ENCODE measurements around the gene CDIP1.

DNA sequence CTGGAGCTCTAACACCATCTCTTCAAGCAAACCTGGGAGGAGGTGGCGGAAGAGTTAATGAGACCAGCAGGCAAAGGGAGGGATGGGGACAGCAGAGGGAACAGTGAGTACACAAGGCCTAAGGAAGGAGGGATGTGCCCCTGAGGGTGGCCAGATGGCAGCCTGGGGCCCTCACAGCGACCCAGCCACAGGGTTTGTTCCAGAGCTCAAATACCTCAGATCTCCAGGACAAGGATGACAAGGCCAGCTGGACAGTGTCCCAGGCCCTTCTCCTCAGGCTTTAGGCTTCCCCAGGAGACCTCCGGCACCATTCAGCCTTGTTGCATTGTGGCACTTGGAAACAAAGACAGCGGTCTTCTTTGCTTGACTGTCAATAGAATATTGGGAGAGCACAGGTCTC is 14.9 kb downstream of the CDIP1 start:
- no peak for TF ChIP-seq POLR2A (IDR thresholded peaks at IDR 0.05)
- TF ChIP-seq CTCF (IDR thresholded peaks at IDR 0.05): no peak
- no peak for TF ChIP-seq EP300 (IDR thresholded peaks at IDR 0.05)
